ENCODE results near the gene EXOC5.
"Not testable (repeated sequence)": the region's sequence is repeated elsewhere in the genome, so short reads cannot be mapped to it uniquely, and the experiment has no call there.

Gene EXOC5

GRCh38 chr14:57246933-57247657, 21.6 kb downstream of the EXOC5 start:
- no peak for DNase-seq

DNA sequence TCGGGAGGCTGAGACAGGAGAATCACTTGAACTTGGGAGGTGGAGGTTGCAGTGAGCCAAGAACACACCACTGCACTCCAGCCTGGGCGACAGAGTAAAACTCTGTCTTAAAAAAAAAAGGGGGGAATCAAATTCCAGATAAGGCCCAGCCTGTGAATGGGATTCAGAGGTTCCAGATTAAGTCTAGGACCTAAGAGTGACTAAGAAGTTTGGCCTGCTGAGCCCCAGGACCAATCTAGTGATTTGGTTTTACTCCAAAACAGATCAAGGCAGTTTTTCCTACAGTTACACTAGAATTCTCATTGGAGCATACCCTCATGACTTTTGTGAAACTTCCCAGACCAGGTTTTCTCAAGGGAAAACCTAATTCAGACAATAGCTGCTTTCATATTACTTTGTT, 22.8 kb downstream of the EXOC5 start:
- DNase-seq = no peak

DNA sequence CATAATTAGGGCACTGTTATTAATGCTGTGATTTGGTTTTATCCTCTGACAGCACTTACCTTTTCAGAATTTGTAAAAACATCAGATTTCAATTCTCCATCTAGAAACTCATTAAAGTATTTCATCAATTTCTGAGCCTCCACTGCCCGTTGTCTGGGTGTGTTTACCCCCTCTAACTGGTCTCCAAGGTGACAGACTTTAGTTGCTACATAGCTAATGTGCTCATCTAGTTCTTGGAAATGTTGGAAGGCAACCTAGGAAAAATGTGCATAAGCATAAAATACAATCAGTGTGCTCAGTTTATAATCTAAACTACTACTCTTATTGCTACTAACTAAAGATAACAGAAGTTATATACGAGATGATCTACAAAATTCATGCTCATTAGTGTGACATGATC, 24.6 kb downstream of the EXOC5 start:
- no peak for DNase-seq

DNA sequence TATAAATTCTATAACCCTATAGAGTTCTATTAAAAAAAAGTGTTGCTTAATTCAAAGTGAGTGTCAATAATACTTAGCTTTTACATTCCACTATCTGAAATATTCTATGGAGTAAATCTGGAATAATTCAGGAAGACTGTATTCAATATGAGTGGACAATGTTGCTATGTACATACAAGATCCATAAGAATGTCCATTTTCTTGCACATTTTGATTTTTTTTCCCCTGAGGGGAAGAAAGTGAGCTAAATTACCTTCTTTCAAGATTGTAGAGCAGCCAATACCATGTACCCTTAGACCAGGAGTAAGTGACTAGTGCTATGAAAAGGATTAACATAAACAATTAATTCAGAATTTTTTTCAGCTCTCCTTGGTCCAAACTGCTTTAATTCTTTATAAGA, 25.4 kb downstream of the EXOC5 start:
- no peak for DNase-seq

- not testable (repeated sequence) for DNase-seq
Measured at GRCh38 chr14:57240115-57240514, 28.6 kb downstream of the EXOC5 start.

GRCh38 chr14:57232006-57232405, 36.7 kb downstream of the EXOC5 start:
- no peak for DNase-seq

DNA sequence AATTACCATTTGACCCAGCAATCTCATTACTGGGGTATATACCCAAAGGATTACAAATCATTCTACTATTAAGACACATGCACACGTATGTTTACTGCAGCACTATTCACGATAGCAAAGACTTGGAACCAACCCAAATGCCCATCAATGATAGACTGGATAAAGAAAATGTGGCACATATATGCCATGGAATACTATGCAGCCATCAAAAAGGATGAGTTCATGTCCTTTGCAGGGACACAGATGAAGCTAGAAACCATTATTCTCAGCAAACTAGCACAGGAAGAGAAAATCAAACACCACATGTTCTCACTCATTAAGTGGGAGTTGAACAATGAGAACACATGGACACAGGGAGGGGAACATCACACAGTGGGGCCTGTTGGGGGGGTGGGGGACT, 40.4 kb downstream of the EXOC5 start:
- DNase-seq = not testable (repeated sequence)

DNA sequence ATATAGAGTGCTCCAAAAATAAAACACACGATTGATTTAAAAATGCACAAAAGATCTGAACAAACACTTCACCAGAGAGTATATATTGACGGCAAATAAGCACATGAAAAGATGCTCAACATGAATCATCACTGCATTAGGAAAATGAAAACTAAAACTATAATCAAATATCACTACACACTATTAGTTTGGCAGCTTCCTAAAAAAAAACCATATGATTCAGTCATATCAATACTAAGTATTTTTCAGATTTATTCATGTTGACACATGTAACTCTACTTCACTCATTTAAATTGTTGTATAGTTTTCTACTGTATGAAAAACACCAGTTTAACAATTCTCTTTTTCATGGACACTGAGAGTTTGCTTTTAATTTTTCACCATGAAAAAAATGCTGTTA, 41.6 kb downstream of the EXOC5 start:
- DNase-seq = no peak

DNA sequence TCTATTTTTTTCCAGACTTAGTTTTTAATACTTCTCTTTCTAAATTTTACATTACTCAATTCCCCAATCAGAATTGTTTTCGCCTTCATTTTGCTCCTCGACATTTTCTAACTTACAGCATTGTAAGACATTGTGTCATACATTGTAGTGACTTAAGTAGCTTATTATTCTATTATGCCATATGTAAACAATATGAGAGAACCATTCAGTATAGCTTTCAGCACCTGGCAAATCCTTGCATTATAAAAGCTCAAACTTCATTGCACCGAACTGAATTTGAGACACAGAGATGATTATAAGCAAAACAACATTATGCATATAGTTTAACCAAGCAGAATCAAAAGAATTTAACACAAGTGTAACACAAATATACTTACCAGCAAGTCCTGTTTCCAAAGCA, 46.8 kb downstream of the EXOC5 start:
- DNase-seq = no peak

- no peak for DNase-seq
Measured at GRCh38 chr14:57212919-57213318, 55.8 kb downstream of the EXOC5 start.

GRCh38 chr14:57209561-57209960, 59.1 kb downstream of the EXOC5 start:
- no peak for DNase-seq

DNA sequence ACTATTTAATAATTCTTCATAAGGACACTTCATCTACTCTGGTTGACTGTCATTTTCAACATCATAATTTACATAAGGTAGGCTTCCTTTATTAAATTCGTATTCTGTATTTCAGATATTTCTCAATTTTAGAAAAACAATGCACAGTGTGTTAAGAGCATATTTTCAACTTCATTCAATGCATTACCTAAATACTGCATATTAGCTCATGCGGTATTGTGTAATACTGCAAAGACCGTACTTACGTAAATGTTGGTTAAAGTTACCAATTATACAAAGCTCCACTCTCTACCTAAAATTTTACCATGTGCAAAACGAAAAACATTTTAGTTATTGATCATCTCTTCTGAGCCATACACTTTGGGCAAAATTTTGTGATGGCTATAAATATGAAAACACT, 62.8 kb downstream of the EXOC5 start:
- no peak for DNase-seq

DNA sequence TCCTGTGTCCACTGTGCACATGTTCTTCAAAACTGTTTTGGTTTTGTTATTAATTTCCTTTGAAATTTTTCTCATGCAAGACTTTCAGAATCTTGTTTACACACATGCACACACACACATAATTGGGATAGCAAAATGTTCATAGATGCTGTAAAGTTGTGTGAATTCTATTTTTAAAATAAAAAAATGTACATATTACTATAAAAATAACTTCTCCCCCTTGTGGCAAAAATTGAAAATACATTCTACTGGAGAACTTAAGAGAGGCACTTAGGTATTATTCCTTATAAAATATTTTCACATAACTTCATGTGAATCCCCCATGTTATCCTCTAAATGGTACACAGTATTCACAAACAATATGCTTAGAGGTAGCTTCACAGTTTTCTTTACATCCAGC, 66.0 kb downstream of the EXOC5 start:
- DNase-seq = not testable (repeated sequence)

DNA sequence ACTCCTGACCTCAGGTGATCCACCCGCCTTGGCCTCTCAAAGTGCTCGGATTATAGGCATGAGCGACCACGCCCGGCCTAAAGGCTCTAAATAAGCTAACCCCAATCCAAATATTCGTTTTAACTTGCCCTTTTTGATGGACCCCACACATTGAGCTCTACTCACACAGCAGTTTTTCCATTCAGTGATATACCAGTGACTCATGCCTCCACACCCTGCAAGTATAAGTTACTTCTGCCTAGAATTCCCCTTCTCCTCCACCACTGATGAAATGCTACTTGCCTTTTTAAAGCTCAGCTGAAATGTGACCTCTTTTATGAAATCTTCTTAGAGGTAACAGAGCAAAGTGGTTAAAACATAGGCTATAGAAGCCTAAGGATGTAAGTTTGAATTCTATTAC, 68.8 kb downstream of the EXOC5 start:
- no peak for DNase-seq

DNA sequence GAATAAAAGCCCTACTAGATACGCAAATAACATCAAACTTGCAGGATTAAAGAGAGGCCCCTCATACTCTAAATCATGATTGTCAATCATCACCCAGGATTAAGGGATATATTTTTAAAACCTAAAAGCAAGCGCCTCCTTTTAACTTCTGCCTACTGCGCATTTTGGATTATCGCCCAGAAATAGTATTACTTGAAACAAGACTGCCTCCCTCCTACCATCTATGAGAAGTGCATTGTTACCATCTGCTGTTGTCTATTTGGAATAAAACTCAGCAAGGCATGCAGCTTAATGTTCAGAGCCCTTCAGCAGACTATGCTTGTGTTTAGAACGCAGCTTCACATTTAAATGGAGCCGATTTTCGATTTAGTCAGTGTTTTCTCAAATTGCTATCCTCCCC, 79.6 kb downstream of the EXOC5 start:
- peak; percentile 82 for DNase-seq

DNA sequence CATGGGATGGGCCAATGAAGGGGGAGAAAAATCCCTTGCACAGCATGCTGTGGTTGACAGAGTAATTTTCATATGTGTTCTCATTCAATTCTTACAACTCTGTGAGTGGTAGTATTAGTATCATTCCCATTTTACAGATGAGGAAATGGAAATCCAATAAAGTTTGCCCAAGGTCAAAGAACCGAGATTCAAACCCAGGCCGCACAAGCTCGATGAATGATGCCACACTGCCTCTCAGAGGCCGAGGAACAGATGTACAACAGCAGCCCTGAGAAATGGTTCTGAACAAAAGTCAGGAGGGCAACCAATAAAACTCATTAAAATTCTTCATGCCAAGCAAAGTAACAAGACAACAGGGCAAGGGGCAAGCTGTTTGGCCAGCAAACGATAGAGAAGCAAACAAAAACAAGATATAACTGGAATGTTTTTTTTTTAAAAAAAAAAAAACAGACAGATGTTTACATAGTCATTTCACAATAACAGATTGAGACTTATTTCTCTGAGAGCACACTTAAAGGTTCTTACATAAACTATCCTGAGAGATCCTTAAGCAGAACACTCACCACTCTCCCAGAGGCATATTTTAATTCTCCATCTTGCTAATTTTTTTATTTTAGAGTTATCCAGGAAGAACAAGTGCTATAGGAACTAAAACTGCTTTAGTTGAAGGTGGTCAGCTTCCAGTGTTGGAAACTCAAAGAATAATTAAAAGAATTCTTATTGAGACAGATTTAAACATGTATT, 85.8 kb downstream of the EXOC5 start:
- DNase-seq = peak; percentile 14

- DNase-seq = no peak
Measured at GRCh38 chr14:57179273-57179672, 89.4 kb downstream of the EXOC5 start.

GRCh38 chr14:57174466-57174865, 94.2 kb downstream of the EXOC5 start:
- DNase-seq = no peak

- no peak for DNase-seq
Measured at GRCh38 chr14:57171903-57172302, 96.8 kb downstream of the EXOC5 start.

DNA sequence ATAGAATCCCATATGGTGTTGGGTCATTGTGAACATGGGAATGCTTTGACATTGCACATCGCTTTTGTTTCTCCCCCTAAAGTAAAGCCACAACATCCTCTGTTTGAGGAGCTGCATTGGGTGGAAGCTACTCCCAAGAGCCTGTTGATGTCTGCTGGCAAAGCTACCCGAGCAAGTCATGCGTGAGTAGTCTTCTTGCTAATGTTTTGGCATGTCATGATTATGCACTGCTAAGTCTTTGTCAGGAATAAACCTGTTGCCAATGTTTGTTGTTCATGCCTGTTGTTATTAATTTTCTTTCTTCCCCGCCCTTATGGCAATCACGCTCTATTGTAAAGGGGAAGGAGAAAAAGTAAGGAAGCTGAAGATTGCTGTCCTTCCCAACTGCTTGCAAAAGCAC, 97.3 kb downstream of the EXOC5 start:
- no peak for DNase-seq

- no peak for DNase-seq
Measured at GRCh38 chr14:57169901-57170300, 98.8 kb downstream of the EXOC5 start.

GRCh38 chr14:57168138-57168679, 100.5 kb downstream of the EXOC5 start:
- no peak for DNase-seq

DNA sequence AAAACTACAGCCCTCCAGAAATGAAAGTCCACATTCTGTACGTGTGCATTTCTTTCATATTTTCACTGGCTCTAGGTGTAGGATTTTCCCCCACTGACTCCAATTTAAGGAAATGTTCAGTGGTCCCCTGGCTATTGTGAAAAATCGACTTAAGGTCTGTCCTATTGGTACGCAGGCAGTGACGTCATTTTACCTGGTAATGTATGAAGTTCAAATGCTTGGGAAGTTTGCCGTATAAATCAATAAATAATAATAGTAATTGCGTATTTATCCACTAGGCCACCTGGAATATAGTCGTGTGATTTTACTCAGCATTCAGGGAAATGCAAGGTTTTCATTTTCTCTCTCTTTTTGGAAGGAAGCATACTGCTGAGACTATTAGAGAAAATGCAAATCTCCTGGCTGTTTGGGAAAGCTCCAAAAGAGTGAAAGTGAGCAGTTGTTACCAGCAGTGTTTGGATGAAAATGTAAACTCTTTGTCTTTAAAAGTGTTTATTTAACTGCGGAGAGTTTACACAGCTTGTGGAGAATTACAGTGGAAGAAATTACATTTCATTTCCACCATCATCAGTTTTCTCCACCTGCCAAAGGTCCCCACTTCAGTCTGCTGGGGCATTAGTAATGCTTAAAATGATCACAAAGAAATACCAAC, 107.0 kb downstream of the EXOC5 start:
- DNase-seq = peak; percentile 36

DNA sequence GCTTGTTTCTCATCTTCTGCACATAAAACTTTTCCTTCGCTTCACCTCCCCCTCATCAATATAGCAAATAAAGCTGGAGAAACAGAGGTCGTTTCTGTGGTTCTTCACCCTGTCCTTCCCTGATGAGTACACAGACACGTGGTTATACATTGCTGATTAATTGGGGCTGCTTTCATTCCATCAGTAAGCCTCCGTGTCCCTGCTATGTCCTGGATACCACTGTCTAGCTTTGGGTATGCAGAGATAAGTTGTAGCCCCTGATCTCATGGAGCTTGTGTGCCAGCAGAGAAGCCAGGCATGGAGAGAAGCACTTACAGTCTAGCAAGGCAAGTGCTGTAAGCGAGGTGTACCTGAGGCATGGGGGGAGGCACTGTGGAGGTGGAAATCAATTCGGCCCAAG, 108.4 kb downstream of the EXOC5 start:
- DNase-seq = no peak

All from NCI-H510A treated with DMSO at 0.1 percent for 48 hours (cell line).